Lower lobe of right lung (tissue), 2 donors: ENCODE measurements around the gene NAA80. TPM values are rescaled to one million over a fixed set of nuclear protein-coding genes. Genes with fewer than 3 reads are reported as not detected.

Experiments
- ATAC-seq, 2 donors: fragments of 200-7000 bp; cut with Tn5 transposase; one replicate each; pipeline ENCODE4 v1.9.1; 2020 to 2022; ENCODE audit warnings: mild to moderate bottlenecking in 2 of 2, moderate library complexity in 2 of 2
- DNase-seq: peaks from one replicate; pipeline ENCODE4 v3.0.0-alpha.2; 2020
- H3K27ac ChIP-seq: fragments of 200-600 bp; one replicate; pipeline ENCODE4 v1.8.0; 2022
- H3K27me3 ChIP-seq: fragments of 200-600 bp; one replicate; pipeline ENCODE4 v1.8.0; 2022; ENCODE audit warnings: low read depth
- H3K36me3 ChIP-seq: fragments of 200-600 bp; one replicate; pipeline ENCODE4 v1.8.0; 2022; ENCODE audit warnings: mild to moderate bottlenecking
- H3K4me1 ChIP-seq: fragments of 200-600 bp; one replicate; pipeline ENCODE4 v1.8.0; 2022
- H3K4me3 ChIP-seq: fragments of 200-600 bp; one replicate; pipeline ENCODE4 v1.8.0; 2022; ENCODE audit warnings: mild to moderate bottlenecking
- H3K9me3 ChIP-seq: fragments of 200-600 bp; one replicate; pipeline ENCODE4 v1.8.0; 2022
- intact Hi-C: fragments of 100-400 bp; cut with DNase I; formaldehyde crosslinking; loops from one replicate; pipeline ENCODE4 v1.11.0; 2022
- total RNA-seq: library from RNA; stranded (reverse); fragmentation: NEBNext Ultra II Directional; extraction: Animal tissue kit (Norgen Biotek cat#: 25700); gene quantifications from one replicate; pipeline ENCODE4 v1.2.1, GENCODE V29; 2021
- TF ChIP-seq, protein P1 (sequence below): fragments of 200-600 bp; IDR thresholded peaks from one replicate; pipeline ENCODE4 v1.8.0; 2022; ENCODE audit warnings: antibody characterized with exemption, mild to moderate bottlenecking
- donor health status: DM: no; HTN: yes; CAD: no; lungs with severe emphysema.

NAA80 gene
- total RNA-seq, 1 donor from 2014 or later, result 9.3 TPM

DNA sequence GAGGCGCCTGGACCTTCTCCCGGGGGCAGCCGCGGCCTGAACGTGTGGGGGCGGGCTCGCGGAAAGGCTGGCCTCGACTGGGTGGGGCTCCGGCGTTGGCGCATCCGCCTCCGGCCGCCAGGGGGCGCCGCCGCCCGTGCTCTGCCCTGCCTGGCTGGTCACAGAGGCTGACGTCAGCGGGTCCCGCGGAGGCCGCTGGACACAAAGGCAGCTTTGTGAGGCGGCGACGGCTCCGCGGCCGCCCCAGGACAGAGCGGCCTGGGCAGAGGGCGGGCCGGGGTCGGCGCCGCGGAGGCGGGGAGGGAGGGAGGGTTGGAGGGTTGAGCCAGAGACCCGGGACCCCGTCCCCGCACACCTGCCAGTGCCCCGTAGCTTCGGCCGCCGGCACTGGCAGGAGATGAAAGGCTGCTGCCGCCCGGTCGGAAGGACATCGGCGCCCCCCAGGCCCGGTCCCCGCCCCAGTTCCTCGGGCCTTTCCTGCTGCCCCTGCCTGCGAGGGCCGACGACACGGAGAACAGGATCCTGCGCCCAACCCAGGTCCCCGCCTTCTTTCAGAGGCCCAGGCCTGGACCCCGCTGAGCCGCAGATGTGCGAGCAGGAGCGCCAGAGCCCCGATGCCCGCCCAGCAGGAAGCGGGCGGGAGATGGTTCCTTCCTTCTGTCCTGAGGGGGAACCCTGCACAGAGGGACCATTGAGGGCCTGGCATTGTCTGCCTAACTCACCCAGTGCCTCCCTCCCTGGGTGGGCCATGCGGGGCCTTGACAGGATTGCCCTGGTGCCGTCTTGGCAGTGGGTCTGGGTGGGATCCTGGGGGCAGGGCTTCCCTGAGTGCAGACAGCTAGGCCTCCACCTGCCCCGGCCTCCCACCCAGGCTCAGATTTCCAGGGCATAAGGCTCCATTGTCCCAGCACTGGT, 38.9 kb downstream of the NAA80 start:
- TF ChIP-seq, protein P1, sequence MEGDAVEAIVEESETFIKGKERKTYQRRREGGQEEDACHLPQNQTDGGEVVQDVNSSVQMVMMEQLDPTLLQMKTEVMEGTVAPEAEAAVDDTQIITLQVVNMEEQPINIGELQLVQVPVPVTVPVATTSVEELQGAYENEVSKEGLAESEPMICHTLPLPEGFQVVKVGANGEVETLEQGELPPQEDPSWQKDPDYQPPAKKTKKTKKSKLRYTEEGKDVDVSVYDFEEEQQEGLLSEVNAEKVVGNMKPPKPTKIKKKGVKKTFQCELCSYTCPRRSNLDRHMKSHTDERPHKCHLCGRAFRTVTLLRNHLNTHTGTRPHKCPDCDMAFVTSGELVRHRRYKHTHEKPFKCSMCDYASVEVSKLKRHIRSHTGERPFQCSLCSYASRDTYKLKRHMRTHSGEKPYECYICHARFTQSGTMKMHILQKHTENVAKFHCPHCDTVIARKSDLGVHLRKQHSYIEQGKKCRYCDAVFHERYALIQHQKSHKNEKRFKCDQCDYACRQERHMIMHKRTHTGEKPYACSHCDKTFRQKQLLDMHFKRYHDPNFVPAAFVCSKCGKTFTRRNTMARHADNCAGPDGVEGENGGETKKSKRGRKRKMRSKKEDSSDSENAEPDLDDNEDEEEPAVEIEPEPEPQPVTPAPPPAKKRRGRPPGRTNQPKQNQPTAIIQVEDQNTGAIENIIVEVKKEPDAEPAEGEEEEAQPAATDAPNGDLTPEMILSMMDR, result peak; percentile 98
- peak; percentile 89 to 91 for ATAC-seq

DNA sequence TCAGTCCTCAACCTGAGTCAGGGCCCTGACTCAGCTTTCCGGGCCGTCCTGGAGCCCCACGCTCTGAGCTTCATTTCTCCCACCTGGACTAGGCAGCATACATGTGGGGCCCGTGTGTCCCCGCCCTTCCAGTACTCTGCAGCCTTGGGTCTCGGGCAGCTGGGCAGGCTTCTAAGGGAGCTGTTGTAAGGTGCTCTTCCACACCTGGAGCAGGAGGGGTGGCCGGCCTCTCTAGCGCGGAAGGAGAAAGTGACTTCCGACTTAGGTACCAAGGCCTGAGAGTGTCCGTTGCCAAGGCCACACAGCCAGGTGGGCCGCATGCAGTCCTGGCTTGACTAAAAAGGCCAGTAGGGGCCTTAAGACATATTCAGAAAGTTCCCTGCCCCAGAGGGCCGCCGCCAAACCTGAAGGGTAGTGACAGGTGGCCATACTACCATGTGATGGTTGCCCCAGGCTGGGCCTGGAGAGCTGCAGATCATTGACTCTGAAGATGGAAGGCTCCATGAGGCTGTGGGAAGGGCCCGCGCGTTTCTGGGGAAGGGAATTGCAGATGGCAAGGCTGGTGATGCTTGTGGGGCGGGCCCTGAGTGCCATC, 39.7 kb downstream of the NAA80 start:
- H3K4me3 ChIP-seq, result peak overlapping the region; percentile 56
- intact Hi-C loops, result no loop called here

More for the DNA sequence above, 38.9 kb downstream of the NAA80 start:
- intact Hi-C loops, result no loop called here
- peaks cover 42% of the 10 kb centered on the region for H3K36me3 ChIP-seq
- peak overlapping the region; percentile 56 for H3K4me3 ChIP-seq
- no peaks in the 10 kb centered on the region for H3K27me3 ChIP-seq
- H3K4me1 ChIP-seq, result peaks cover 72% of the 10 kb centered on the region
- peak overlapping the region; percentile 96 for H3K27ac ChIP-seq
- no peaks in the 10 kb centered on the region for H3K9me3 ChIP-seq
- peak; percentile 96 for DNase-seq

GRCh38 chr3:50258979-50259378, 40.2 kb downstream of the NAA80 start:
- TF ChIP-seq, protein P1, result no peak
- Histone ChIP-seq H3K9me3 (no peaks in the 10 kb centered on the region), H3K4me3 (no peak overlapping the region), H3K27ac (peak overlapping the region; percentile 96), H3K4me1 (peaks cover 72% of the 10 kb centered on the region), H3K36me3 (peaks cover 55% of the 10 kb centered on the region), H3K27me3 (no peaks in the 10 kb centered on the region)
- ATAC-seq, result no peak
- DNase-seq, result no peak
- intact Hi-C loops, result no loop called here

More for the DNA sequence above, 39.7 kb downstream of the NAA80 start:
- Histone ChIP-seq H3K27me3 (no peaks in the 10 kb centered on the region), H3K4me1 (peaks cover 72% of the 10 kb centered on the region), H3K27ac (peak overlapping the region; percentile 96), H3K36me3 (peaks cover 49% of the 10 kb centered on the region), H3K9me3 (no peaks in the 10 kb centered on the region)
- peak in 1 of 2 donors; percentile 0 for ATAC-seq
- TF ChIP-seq, protein P1, result no peak
- no peak for DNase-seq

DNA sequence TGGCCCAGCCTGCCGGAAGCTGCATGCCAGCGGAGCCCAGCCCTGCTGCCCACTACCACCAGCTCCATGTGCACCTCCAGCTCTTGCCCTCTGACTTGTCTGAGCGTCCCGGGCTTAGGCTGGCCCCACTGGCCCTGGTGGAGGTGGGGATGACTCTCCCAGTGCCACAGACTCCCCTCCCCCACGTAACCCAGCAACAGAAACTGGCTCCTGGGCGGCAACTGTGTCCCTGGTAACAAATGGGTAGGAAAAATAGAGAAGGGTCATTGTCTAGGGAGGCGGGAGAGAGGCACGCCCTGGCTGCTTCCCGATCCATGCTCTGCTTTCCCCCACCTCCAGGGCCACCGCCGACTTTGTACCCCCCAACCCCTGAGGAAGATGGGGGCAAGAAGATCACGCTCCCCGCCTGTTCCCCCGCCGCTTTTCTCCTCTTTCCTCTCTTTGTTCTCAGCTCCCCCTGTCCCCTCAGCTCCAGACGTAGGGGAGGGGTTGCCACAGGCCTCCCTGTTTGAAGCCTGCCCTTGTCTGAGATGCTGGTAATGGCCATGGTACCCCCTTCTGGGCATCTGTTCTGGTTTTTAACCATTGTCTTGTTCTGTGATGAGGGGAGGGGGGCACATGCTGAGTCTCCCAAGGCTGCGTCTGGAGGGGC, 41.0 kb downstream of the NAA80 start:
- Histone ChIP-seq H3K9me3 (no peaks in the 10 kb centered on the region), H3K36me3 (peaks cover 63% of the 10 kb centered on the region), H3K4me1 (peaks cover 70% of the 10 kb centered on the region), H3K27me3 (no peaks in the 10 kb centered on the region), H3K4me3 (no peak overlapping the region), H3K27ac (peak overlapping the region; percentile 96)
- no peak for DNase-seq
- TF ChIP-seq, protein P1, result no peak
- intact Hi-C loops, result no loop called here
- ATAC-seq, result no peak
